MM.1S (cell line): ENCODE measurements around the gene FBP2.

Experiments
- EZH2 ChIP-seq: fragments of 300-600 bp; sonication (generic); optimal IDR thresholded peaks from 2 replicates; pipeline ENCODE3; 2017; ENCODE audit warnings: low read depth, mild to moderate bottlenecking, antibody characterized with exemption, low read length, mixed read lengths
- TF ChIP-seq, protein P1 (sequence below): fragments of 300-600 bp; sonication (generic); IDR thresholded peaks from 2 replicates; pipeline ENCODE4 v1.5.1; 2016; ENCODE audit warnings: antibody characterized with exemption, low read length, mixed read lengths

DNA sequence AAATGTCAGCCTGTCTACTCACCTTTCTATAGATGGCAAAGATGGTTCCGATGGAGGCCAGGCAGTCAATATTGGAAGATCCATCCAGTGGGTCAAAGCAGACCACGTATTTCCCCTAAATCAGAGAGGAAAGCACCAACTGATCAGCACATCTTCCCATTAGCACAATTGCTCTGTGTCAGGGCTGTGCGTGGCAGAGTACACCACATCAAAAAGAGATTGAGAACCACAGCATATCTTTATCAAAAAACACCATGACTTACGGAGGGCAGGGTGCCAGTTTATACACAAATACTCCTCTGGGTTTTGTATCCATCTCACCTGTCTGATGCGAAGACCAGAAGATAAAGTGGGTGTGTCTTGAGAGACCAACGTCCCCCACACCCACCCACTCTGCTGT, 9.1 kb downstream of the FBP2 start:
- TF ChIP-seq, protein P1, sequence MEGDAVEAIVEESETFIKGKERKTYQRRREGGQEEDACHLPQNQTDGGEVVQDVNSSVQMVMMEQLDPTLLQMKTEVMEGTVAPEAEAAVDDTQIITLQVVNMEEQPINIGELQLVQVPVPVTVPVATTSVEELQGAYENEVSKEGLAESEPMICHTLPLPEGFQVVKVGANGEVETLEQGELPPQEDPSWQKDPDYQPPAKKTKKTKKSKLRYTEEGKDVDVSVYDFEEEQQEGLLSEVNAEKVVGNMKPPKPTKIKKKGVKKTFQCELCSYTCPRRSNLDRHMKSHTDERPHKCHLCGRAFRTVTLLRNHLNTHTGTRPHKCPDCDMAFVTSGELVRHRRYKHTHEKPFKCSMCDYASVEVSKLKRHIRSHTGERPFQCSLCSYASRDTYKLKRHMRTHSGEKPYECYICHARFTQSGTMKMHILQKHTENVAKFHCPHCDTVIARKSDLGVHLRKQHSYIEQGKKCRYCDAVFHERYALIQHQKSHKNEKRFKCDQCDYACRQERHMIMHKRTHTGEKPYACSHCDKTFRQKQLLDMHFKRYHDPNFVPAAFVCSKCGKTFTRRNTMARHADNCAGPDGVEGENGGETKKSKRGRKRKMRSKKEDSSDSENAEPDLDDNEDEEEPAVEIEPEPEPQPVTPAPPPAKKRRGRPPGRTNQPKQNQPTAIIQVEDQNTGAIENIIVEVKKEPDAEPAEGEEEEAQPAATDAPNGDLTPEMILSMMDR, result no peak
- no peak for TF ChIP-seq EZH2
